Naive thymus-derived CD4-positive, alpha-beta T cell (primary cell): ENCODE measurements around the gene PIM2. TPM values are rescaled to one million over a fixed set of nuclear protein-coding genes. Genes with fewer than 3 reads are reported as not detected.

Experiments used
- ATAC-seq: fragments of 150-1000 bp; cut with Tn5 transposase; 2 replicates; pipeline ENCODE4 v1.10.0; 2021; ENCODE audit warnings: mild to moderate bottlenecking, moderate library complexity
- CTCF ChIA-PET: fragments of 350-600 bp; sonication (Branson Sonifier 250); formaldehyde crosslinking; loops from one replicate; lab custom pipeline; 2021; ENCODE audit warnings: antibody characterized with exemption; lab: Charles Lee
- POLR2A ChIA-PET: fragments of 350-600 bp; sonication (Branson Sonifier 250); formaldehyde crosslinking; loops from one replicate; lab custom pipeline; 2021; ENCODE audit warnings: antibody characterized with exemption, inconsistent platforms; lab: Charles Lee
- DNase-seq, 9 donors: peaks; one replicate each; pipeline versions ENCODE4 v3.0.0 to v3.0.0-alpha.2; 2020 to 2022; ENCODE audit warnings: mixed read lengths in 1 of 9
- H3K27ac ChIP-seq: one replicate; pipeline ENCODE4 v1.7.0; 2013; ENCODE audit warnings: mild to moderate bottlenecking, low read depth, low read length, moderate library complexity
- H3K27me3 ChIP-seq, 2 donors: one replicate each; pipeline ENCODE4 v1.7.0; 2013; ENCODE audit warnings: low read length in 2 of 2, mild to moderate bottlenecking in 2 of 2, moderate library complexity in 2 of 2; ENCODE audit not compliant: control insufficient read depth in 2 of 2, insufficient read depth in 2 of 2
- H3K36me3 ChIP-seq, 3 experiments: 1 replicate in 2 of 3; 2 replicates in 1 of 3; pipeline ENCODE4 v1.7.0; 2013; ENCODE audit warnings: low read length in 3 of 3, mild to moderate bottlenecking in 3 of 3, moderate library complexity in 1 of 3; ENCODE audit not compliant: insufficient read depth in 3 of 3, control insufficient read depth in 2 of 3
- H3K4me1 ChIP-seq, 2 donors: one replicate each; pipeline ENCODE4 v1.7.0; 2013; ENCODE audit warnings: low read length in 2 of 2, mild to moderate bottlenecking in 2 of 2, moderate library complexity in 1 of 2; ENCODE audit not compliant: control insufficient read depth in 2 of 2, insufficient read depth in 2 of 2
- H3K4me3 ChIP-seq: 2 replicates; pipeline ENCODE4 v1.7.0; 2013; ENCODE audit warnings: mild to moderate bottlenecking, low read length
- H3K9me3 ChIP-seq, 3 experiments: 1 replicate in 2 of 3; 2 replicates in 1 of 3; pipeline ENCODE4 v1.7.0; 2013; ENCODE audit warnings: low read length in 3 of 3; ENCODE audit not compliant: control insufficient read depth in 2 of 3
- H3K27ac Mint-ChIP-seq, 9 donors: one replicate each; pipeline ENCODE4 v1.8.0; 2020 to 2022; ENCODE audit warnings: mixed read lengths in 9 of 9, mild to moderate bottlenecking in 8 of 9, moderate library complexity in 5 of 9, inconsistent platforms in 2 of 9
- H3K27me3 Mint-ChIP-seq, 5 donors: one replicate each; pipeline ENCODE4 v1.8.0; 2021 to 2022; ENCODE audit warnings: mixed read lengths in 5 of 5, mild to moderate bottlenecking in 1 of 5
- H3K36me3 Mint-ChIP-seq, 5 donors: one replicate each; pipeline ENCODE4 v1.8.0; 2020 to 2022; ENCODE audit warnings: mixed read lengths in 5 of 5, mild to moderate bottlenecking in 3 of 5, inconsistent platforms in 1 of 5
- H3K4me1 Mint-ChIP-seq, 7 donors: one replicate each; pipeline ENCODE4 v1.8.0; 2020 to 2022; ENCODE audit warnings: mixed read lengths in 7 of 7, mild to moderate bottlenecking in 3 of 7, inconsistent platforms in 1 of 7
- H3K4me3 Mint-ChIP-seq, 10 donors: one replicate each; pipeline ENCODE4 v1.8.0; 2020 to 2022; ENCODE audit warnings: mild to moderate bottlenecking in 10 of 10, mixed read lengths in 10 of 10, moderate library complexity in 6 of 10, inconsistent platforms in 2 of 10
- H3K9me3 Mint-ChIP-seq, 11 donors: one replicate each; pipeline ENCODE4 v1.8.0; 2020 to 2022; ENCODE audit warnings: mixed read lengths in 11 of 11, mild to moderate bottlenecking in 4 of 11, inconsistent platforms in 1 of 11, moderate library complexity in 1 of 11
- intact Hi-C, 2 donors: fragments of 100-400 bp; cut with micrococcal nuclease; formaldehyde crosslinking; loops; one replicate each; pipeline ENCODE4 v1.15.1; 2023
- polyA plus RNA-seq, 2 donors: library from polyadenylated mRNA; unstranded; fragments of 300-500 nt; fragmentation: Illumina TruSeq; gene quantifications; one replicate each; pipeline ENCODE4 v1.2.3, GENCODE V29; 2021
- total RNA-seq, 6 experiments: library from RNA in 5 of 6; stranded (reverse) in 5 of 6; gene quantifications; 1 replicate in 5 of 6; 2 replicates in 1 of 6; pipeline ENCODE4 v1.2.3 and lab custom pipeline; 2021 to 2026

Gene PIM2
- total and polyA plus RNA-seq, 7 experiments from 2014 or later = 144 to 463 (median 295) TPM

GRCh38 chrX:48960291-48960690 lies 41.5 kb upstream of the PIM2 start:
- no peak overlapping the region for H3K27ac ChIP-seq
- peaks cover 0 to 2% (median 0%) of the 10 kb centered on the region in 5 donors for H3K27me3 Mint-ChIP-seq
- intact Hi-C loops = no loop called here
- no peaks in the 10 kb centered on the region for H3K9me3 ChIP-seq
- ChIA-PET POLR2A (interaction anchor here (1.0 to 3.6 kb wide), 3 partner anchors 12 to 1818 kb away, joined by 3 to 23 read pairs (median 3); partner anchors contain the start of genes GRIPAP1 and KCND1), CTCF (interaction anchor here (0.6 kb wide), 1 partner anchor 19 kb away, joined by 3 read pairs; no protein-coding TSS in a partner anchor)
- H3K27ac Mint-ChIP-seq = peak overlapping the region in 8 of 9 donors; percentile 71 to 100 (median 92)
- no peak overlapping the region for H3K4me3 ChIP-seq
- peaks cover 0 to 4% (median 0%) of the 10 kb centered on the region in 11 donors for H3K9me3 Mint-ChIP-seq
- H3K4me3 Mint-ChIP-seq = peak overlapping the region in 7 of 10 donors; percentile 2 to 71 (median 48)
- DNase-seq (no peak), ATAC-seq (no peak)
- peaks cover 0 to 1% (median 0%) of the 10 kb centered on the region in 3 experiments for H3K36me3 ChIP-seq
- H3K36me3 Mint-ChIP-seq = peaks cover 0 to 12% (median 0%) of the 10 kb centered on the region in 5 donors
- peaks cover 9 to 32% (median 21%) of the 10 kb centered on the region in 7 donors for H3K4me1 Mint-ChIP-seq
- H3K4me1 ChIP-seq = peaks cover 17 to 20% of the 10 kb centered on the region in 2 donors
- H3K27me3 ChIP-seq = no peaks in the 10 kb centered on the region

- H3K4me3 Mint-ChIP-seq = peak overlapping the region; percentile 81 to 100 (median 98)
- Histone ChIP-seq H3K4me1 (peaks cover 22 to 31% of the 10 kb centered on the region in 2 donors), H3K36me3 (peaks cover 0 to 11% (median 0%) of the 10 kb centered on the region in 3 experiments), H3K27me3 (no peaks in the 10 kb centered on the region), H3K27ac (peak overlapping the region; percentile 100), H3K9me3 (no peaks in the 10 kb centered on the region), H3K4me3 (peak overlapping the region; percentile 89)
- DNase-seq (peak in 3 of 9 donors; percentile 26 to 32 (median 30)), ATAC-seq (no peak)
- H3K9me3 Mint-ChIP-seq = peaks cover 0 to 4% (median 0%) of the 10 kb centered on the region in 11 donors
- H3K27ac Mint-ChIP-seq = peak overlapping the region; percentile 98 to 100 (median 100)
- intact Hi-C loops = loop anchor here (1.0 to 5.0 kb wide), 19 partner anchors 21 to 1741 kb away; partner anchors contain the start of genes GRIPAP1 (in 2 of the 2), PIM2 (in 2 of the 2), RBM3 (in 2 of the 2) and TFE3 (in 2 of the 2)
- H3K36me3 Mint-ChIP-seq = peaks cover 0 to 9% (median 0%) of the 10 kb centered on the region in 5 donors
- CTCF ChIA-PET = interaction anchor here (1.1 to 1.2 kb wide), 2 partner anchors 14 to 61 kb away, joined by 3 to 4 read pairs; partner anchors contain the start of gene KCND1
- peaks cover 0 to 2% (median 0%) of the 10 kb centered on the region in 5 donors for H3K27me3 Mint-ChIP-seq
- H3K4me1 Mint-ChIP-seq = peaks cover 9 to 48% (median 36%) of the 10 kb centered on the region in 7 donors
- POLR2A ChIA-PET = interaction anchor here (0.6 to 10.4 kb wide), 29 partner anchors 10 to 1768 kb away, joined by 3 to 135 read pairs (median 5); partner anchors contain the start of genes GRIPAP1, HDAC6, KCND1 and PPP1R3F
These were observed 39.8 kb upstream of the PIM2 start for GRCh38 chrX:48958635-48959094.

- H3K4me1 ChIP-seq = peaks cover 26 to 36% of the 10 kb centered on the region in 2 donors
- DNase-seq (peak; percentile 84 to 97 (median 95)), ATAC-seq (peak; percentile 86)
- peaks cover 0 to 2% (median 0%) of the 10 kb centered on the region in 5 donors for H3K27me3 Mint-ChIP-seq
- H3K4me1 Mint-ChIP-seq = peaks cover 9 to 55% (median 38%) of the 10 kb centered on the region in 7 donors
- H3K4me3 ChIP-seq = peak overlapping the region; percentile 89
- no peaks in the 10 kb centered on the region for H3K27me3 ChIP-seq
- intact Hi-C loops = loop anchor here (1.0 to 5.0 kb wide), 19 partner anchors 21 to 1741 kb away; partner anchors contain the start of genes GRIPAP1 (in 2 of the 2), PIM2 (in 2 of the 2), RBM3 (in 2 of the 2) and TFE3 (in 2 of the 2)
- peak overlapping the region; percentile 81 to 100 (median 98) for H3K4me3 Mint-ChIP-seq
- ChIA-PET POLR2A (interaction anchor here (0.6 to 10.4 kb wide), 37 partner anchors 10 to 1813 kb away, joined by 3 to 135 read pairs (median 4); partner anchors contain the start of genes GRIPAP1, HDAC6, KCND1 and PPP1R3F), CTCF (interaction anchor here (1.1 kb wide), 1 partner anchor 60 kb away, joined by 4 read pairs; no protein-coding TSS in a partner anchor)
- H3K9me3 Mint-ChIP-seq = peaks cover 0 to 4% (median 0%) of the 10 kb centered on the region in 11 donors
- peaks cover 0 to 11% (median 0%) of the 10 kb centered on the region in 3 experiments for H3K36me3 ChIP-seq
- peak overlapping the region; percentile 100 for H3K27ac ChIP-seq
- H3K36me3 Mint-ChIP-seq = peaks cover 0 to 6% (median 0%) of the 10 kb centered on the region in 5 donors
- H3K27ac Mint-ChIP-seq = peak overlapping the region; percentile 98 to 100 (median 100)
- H3K9me3 ChIP-seq = no peaks in the 10 kb centered on the region
These were observed 39.2 kb upstream of the PIM2 start for GRCh38 chrX:48957827-48958634.

- Histone ChIP-seq H3K27ac (peak within 1 kb of the TSS; percentile 100), H3K4me1 (peaks cover 31 to 37% of the 10 kb centered on the region in 2 donors), H3K27me3 (no peaks in the 10 kb centered on the region), H3K9me3 (no peaks in the 10 kb centered on the region), H3K4me3 (peak within 1 kb of the TSS; percentile 89), H3K36me3 (peaks cover 0 to 11% (median 0%) of the 10 kb centered on the region in 3 experiments)
- H3K9me3 Mint-ChIP-seq = peaks cover 0 to 4% (median 0%) of the 10 kb centered on the region in 11 donors
- H3K27me3 Mint-ChIP-seq = peaks cover 0 to 2% (median 0%) of the 10 kb centered on the region in 5 donors
- peaks cover 9 to 60% (median 44%) of the 10 kb centered on the region in 7 donors for H3K4me1 Mint-ChIP-seq
- H3K4me3 Mint-ChIP-seq = peak within 1 kb of the TSS; percentile 81 to 100 (median 98)
- H3K27ac Mint-ChIP-seq = peak within 1 kb of the TSS; percentile 98 to 100 (median 100)
- peaks cover 0 to 6% (median 0%) of the 10 kb centered on the region in 5 donors for H3K36me3 Mint-ChIP-seq
- ChIA-PET POLR2A (interaction anchor here (0.6 to 10.4 kb wide), 26 partner anchors 11 to 1812 kb away, joined by 3 to 135 read pairs (median 4); partner anchors contain the start of genes GRIPAP1, HDAC6, KCND1 and PQBP1), CTCF (no interaction called here)
- intact Hi-C loops = loop anchor here (5.0 kb wide), 4 partner anchors 220 to 1740 kb away; partner anchors contain the start of genes CDK16 (in 1 of the 2), EBP (in 1 of the 2) and FTSJ1 (in 1 of the 2)
- DNase-seq = peak in 4 of 9 donors; percentile 52 to 87 (median 74)
- ATAC-seq = peak; percentile 57
These were observed 38.6 kb upstream of the PIM2 start, which contains the start of gene OTUD5 for GRCh38 chrX:48957477-48957826. TSS of gene OTUD5 (minus strand) at chrX:48957607. CDS start at chrX:48957570, 37 bp downstream.

GRCh38 chrX:48956728-48957414 lies 38.0 kb upstream of the PIM2 start:
- H3K36me3 Mint-ChIP-seq = peaks cover 0 to 6% (median 0%) of the 10 kb centered on the region in 5 donors
- H3K4me3 Mint-ChIP-seq = peak overlapping the region; percentile 59 to 90 (median 81)
- Histone ChIP-seq H3K4me1 (peaks cover 32 to 37% of the 10 kb centered on the region in 2 donors), H3K27ac (peak overlapping the region; percentile 100), H3K27me3 (no peaks in the 10 kb centered on the region), H3K9me3 (no peaks in the 10 kb centered on the region), H3K36me3 (peaks cover 0 to 11% (median 0%) of the 10 kb centered on the region in 3 experiments), H3K4me3 (peak overlapping the region; percentile 59)
- CTCF ChIA-PET = no interaction called here
- POLR2A ChIA-PET = interaction anchor here (0.6 to 10.4 kb wide), 14 partner anchors 10 to 382 kb away, joined by 3 to 135 read pairs (median 6); partner anchors contain the start of genes GRIPAP1, HDAC6, KCND1 and PQBP1
- peaks cover 9 to 66% (median 50%) of the 10 kb centered on the region in 7 donors for H3K4me1 Mint-ChIP-seq
- ATAC-seq (peak; percentile 19), DNase-seq (peak in 8 of 9 donors; percentile 30 to 67 (median 46))
- peaks cover 0 to 4% (median 0%) of the 10 kb centered on the region in 11 donors for H3K9me3 Mint-ChIP-seq
- H3K27me3 Mint-ChIP-seq = peaks cover 0 to 2% (median 0%) of the 10 kb centered on the region in 5 donors
- intact Hi-C loops = loop anchor here (5.0 kb wide), 4 partner anchors 220 to 1740 kb away; partner anchors contain the start of genes CDK16 (in 1 of the 2), EBP (in 1 of the 2) and FTSJ1 (in 1 of the 2)
- H3K27ac Mint-ChIP-seq = peak overlapping the region; percentile 78 to 100 (median 91)
